ENCODE data around the gene KIF18B.
"Not testable (repeated sequence)": the region's sequence is repeated elsewhere in the genome, so short reads cannot be mapped to it uniquely, and the experiment has no call there.

KIF18B gene

GRCh38 chr17:44968225-44969143 is 20.9 kb upstream of the KIF18B start, which contains the start of gene C1QL1:
Gene C1QL1 (minus strand): TSS chr17:44968303. CDS start chr17:44968048, 255 bp downstream.
- peak; percentile 81 for DNase-seq

- no peak for DNase-seq
Measured at GRCh38 chr17:44967907-44968224, 20.3 kb upstream of the KIF18B start.

- no peak for DNase-seq
Measured at GRCh38 chr17:44967026-44967906, 19.7 kb upstream of the KIF18B start.

GRCh38 chr17:44966348-44967025 is 18.9 kb upstream of the KIF18B start:
- DNase-seq, result no peak

GRCh38 chr17:44965481-44966234 is 18.1 kb upstream of the KIF18B start:
- no peak for DNase-seq

GRCh38 chr17:44961921-44962350 is 14.4 kb upstream of the KIF18B start:
- DNase-seq, result no peak

- DNase-seq, result no peak
Measured at GRCh38 chr17:44960691-44961090, 13.1 kb upstream of the KIF18B start.

- DNase-seq, result no peak
Measured at GRCh38 chr17:44959821-44960531, 12.4 kb upstream of the KIF18B start.

GRCh38 chr17:44956998-44957981 is 9.7 kb upstream of the KIF18B start:
- DNase-seq, result no peak

- DNase-seq, result no peak
Measured at GRCh38 chr17:44955674-44956425, 8.3 kb upstream of the KIF18B start.

GRCh38 chr17:44952946-44953475 is 5.4 kb upstream of the KIF18B start:
- no peak for DNase-seq

- no peak for DNase-seq
Measured at GRCh38 chr17:44948315-44948795, 782 bp upstream of the KIF18B start.

GRCh38 chr17:44945652-44946051 is 1.9 kb downstream of the KIF18B start:
- DNase-seq, result not testable (repeated sequence)

GRCh38 chr17:44942456-44942855 is 5.1 kb downstream of the KIF18B start:
- DNase-seq, result no peak

- DNase-seq, result no peak
Measured at GRCh38 chr17:44941712-44942331, 5.8 kb downstream of the KIF18B start.

GRCh38 chr17:44940768-44941167 is 6.8 kb downstream of the KIF18B start:
- no peak for DNase-seq

GRCh38 chr17:44940317-44940716 is 7.3 kb downstream of the KIF18B start:
- DNase-seq, result no peak

GRCh38 chr17:44935116-44935515 is 12.5 kb downstream of the KIF18B start:
- DNase-seq, result no peak

GRCh38 chr17:44934745-44935105 is 12.8 kb downstream of the KIF18B start:
- no peak for DNase-seq

Data from activated CD4-positive, CD25-positive, alpha-beta regulatory T cell treated with anti-CD3 and anti-CD28 coated beads, Interleukin-2, amount 50 U/mL, for 72 hours (primary cell).